ENCODE measurements around the gene RPLP1.

The RPLP1 gene

DNA sequence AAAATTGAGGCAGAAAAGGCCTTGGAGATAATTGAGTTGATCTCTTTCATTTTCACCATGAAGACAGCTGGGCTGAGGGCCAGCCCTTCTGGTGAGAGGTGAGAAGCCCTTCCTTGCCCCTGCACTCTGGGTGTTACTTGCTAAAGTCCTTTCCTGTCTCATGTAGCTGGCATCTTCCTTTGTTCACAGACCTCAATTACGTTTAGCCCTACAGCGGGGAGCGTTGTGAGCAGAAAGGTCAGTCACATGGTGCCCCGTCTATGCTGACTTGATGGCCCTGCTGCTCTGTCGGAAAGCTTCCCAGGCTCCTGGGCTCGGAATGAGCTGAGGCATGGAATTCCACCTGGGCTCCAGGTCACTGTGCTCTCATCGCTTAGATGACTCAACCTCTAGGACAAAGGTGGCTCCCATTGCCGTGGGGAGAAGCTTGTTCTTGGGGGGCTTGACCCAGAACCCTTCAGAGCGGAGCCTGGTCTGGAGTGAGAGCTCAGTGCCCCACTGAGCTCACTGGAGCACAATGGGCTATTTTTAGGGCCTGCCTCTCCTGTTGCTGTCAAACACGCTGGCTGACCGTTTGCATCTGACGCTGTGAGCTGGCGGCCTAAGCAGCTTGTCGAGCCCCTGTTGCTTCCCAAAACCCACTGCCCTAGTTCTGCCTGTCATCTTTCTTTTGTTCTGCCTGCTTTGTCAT, 47.0 kb downstream of the RPLP1 start:
- DNase-seq: no peak

DNA sequence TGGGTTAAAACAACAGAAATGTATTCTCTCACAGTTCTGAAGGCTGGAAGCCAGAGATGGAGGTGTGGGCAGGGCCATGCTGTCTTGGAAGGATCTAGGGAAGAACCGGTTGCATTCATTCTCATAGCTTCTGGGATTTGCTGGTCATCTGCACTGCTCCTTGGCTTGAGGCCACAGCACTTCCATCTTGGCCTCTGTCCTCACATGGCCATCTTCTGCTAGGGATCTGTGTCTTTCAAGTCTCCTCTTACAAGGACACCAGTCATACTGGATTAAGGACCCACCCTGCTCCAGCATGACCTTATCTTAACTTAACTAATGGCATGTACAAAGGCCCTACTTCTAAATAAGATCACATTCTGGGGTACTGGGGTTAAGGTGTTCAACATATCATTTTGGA, 47.7 kb downstream of the RPLP1 start:
- no peak for DNase-seq

DNA sequence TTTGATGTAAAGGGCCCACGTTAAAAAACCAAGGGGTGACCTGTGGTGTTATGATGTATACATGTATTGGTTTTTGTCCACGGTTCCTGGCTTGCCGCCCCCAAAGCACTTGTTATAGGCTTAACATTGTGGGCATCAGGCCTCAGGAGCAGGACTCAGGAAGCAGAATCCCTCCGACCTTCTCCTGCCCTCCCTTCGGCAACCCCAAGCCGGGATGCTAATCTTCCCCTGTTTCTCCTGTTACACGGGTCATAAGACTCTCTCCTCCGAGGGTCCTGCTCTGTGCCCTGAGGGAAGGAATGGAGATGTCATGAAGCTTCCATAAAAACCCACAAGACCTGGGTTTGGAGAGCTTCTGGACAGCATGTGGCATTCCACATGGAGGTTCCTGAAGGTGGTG, 48.8 kb downstream of the RPLP1 start:
- no peak for DNase-seq

DNA sequence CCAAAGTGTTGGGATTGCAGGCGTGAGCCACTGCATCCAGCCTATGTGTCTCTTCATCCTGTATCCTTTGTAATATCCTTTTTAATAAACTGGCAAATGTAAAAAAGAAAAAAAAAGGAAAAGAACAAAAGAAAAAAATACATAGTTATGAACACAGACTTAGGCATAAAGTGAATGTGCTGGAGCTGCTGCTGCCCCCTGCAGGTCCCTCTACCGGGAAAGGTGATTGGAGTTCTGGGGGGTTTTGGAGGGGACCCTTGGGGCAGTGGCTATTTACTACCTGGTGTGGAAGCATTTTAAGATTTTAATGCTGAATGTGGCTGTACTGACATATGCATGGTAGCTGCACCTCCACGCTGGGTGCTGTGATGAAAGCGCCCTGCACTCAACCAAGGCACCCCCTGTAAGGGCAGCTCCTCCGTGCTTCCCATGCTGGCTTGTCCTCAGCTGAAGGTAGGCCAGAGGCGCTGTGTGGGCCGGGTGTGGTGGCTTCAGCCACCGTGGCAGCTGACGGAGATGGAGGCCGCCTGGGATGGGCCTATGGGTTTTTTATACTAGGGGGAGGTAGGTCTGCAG, 49.9 kb downstream of the RPLP1 start:
- DNase-seq: no peak

GRCh38 chr15:69504352-69505040, 51.9 kb downstream of the RPLP1 start:
- no peak for DNase-seq

Data from AML-193 (cell line).